PC-9 (cell line): ENCODE results near the gene DEXI.

ENCODE experiments used
- CTCF ChIP-seq: fragments of 200-600 bp; sonication (generic); conservative IDR thresholded peaks from 2 replicates; pipeline ENCODE4 v1.6.1; 2017; ENCODE audit warnings: mixed run types, antibody characterized with exemption, mild to moderate bottlenecking, moderate library complexity
- EZH2 ChIP-seq: fragments of 200-600 bp; sonication (generic); IDR thresholded peaks from 2 replicates; pipeline ENCODE4 v1.8.0; 2017; ENCODE audit warnings: antibody characterized with exemption, low read depth

- no peak for TF ChIP-seq CTCF
- no peak for TF ChIP-seq EZH2
These were observed 19.0 kb upstream of the DEXI start for GRCh38 chr16:10961231-10961630.
